EH (cell line): ENCODE measurements around the gene CCDC40.

Experiments used
- DNase-seq: peaks from one replicate; pipeline ENCODE4 v3.0.0-alpha.2; 2015; ENCODE audit warnings: low read depth

CCDC40 gene

DNA sequence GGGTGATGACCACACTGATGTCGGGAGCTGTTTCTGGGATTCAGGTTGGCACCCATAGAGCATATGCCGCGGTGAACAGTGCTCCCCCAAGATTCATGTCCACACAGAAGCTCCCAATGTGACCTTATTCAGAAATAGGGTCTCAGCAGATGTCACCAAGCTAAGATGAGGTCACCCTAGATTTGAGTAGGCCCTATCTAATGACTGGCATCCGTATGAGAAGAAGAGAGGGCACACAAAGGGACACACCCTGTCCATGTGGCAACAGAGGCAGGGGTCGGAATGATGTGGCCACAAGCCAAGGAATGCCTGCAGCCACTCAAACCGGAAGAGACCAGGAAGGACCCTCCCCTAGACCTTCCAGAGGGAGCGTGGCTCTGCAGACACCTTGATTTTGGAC, 36.3 kb upstream of the CCDC40 start:
- no peak for DNase-seq

DNA sequence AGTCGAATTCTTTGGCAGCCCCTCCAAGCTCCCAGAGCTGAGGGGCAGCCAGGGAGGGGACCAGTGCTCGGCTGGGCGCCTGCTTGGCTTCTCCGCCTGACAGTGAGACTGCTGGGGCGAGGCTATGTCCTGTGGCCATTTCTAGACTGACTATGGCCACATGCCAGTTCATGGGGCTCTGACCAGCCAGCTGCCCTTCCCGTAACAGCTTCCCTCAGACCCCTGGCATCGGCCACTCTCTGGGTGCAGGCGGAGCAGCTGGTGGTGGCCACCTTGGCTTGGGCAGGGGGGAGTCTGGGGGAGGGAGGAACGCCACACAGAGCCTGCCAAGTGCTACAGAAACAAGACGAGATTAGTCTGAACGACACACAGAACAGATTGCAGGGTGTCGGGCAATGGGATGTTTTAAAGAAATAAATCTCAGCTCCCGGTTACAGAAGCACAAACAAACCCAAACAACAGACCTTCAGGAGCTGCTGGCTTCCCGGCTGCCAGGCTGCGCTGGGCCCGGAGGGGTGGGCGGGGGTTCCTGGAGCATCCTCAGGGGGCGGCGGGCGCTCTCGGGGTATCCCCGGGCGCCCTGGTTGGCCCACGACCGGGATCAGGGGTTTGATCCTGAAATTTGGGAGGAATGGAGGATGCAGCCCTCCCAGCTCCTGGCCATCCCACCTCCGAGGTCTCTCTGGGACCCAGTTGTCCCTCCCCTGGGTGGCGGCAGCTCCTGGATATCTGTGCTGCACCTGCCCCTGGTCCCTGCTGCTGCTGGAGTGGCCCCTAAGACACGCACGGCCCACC, 35.3 kb upstream of the CCDC40 start:
- no peak for DNase-seq

DNA sequence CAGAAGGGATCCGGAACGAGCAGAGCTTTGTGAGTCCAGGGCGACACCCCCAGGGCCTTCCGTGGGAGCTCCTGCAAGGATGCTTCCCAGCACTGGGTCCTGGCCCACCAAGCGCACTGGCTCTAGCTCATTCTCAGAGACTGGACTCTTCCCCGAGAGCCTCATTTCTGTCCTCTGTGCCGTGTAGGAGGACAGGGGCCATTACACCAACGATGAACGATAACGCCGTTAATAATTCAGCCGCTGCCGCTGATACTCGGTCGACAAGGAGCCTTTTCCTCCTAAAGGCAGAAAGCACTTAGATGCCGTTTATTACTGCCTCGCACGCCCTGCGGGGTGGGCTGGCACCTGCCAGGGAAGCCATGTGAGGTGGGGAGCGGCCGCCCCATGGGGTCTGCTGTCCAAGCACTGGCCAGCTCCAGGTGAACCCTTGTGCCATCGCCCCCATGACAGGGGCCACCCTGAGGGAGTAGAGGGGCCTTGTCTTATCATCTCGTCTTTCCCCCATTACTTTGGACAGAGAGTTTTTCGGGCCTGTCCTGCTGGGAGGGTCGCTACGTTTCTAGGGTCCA, 34.3 kb upstream of the CCDC40 start:
- no peak for DNase-seq

DNA sequence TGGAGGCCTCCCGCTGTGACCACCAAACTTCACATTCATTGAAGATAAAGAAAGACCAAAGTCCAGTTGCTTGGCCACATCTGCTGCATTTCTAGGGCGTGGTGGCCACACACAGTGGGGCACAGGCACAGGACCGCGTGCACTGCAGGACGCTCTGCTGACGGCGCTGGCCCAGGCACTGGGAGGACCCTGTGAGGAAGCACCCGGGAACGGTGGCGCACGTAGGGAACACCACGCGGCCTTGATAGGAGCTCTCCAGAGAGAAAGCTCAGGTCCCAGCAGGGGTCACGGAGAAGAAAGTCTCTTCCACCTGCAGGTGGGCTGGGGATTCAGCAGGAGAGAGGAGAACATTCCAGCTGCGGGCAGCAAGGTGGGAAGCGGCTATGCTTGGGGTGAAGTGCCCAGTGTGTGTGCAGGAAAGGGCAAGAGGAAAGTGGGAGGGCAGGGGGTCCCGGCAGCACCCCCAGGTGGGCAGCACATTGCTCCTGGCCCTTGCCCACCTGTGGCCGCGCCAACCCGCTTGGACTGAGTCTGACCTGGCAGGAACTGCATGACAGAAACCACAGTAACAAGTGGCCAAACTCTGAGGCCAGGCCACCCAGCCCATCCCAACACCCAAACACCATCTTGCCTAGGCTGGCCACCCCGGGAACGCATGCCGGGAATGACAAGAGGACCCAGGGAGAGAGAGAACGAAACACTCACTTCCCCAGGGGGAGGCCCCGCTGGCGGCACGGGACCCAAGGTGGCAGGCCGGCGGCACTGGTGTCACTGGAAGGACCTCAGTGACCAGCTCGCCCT, 33.6 kb upstream of the CCDC40 start:
- DNase-seq = no peak

DNA sequence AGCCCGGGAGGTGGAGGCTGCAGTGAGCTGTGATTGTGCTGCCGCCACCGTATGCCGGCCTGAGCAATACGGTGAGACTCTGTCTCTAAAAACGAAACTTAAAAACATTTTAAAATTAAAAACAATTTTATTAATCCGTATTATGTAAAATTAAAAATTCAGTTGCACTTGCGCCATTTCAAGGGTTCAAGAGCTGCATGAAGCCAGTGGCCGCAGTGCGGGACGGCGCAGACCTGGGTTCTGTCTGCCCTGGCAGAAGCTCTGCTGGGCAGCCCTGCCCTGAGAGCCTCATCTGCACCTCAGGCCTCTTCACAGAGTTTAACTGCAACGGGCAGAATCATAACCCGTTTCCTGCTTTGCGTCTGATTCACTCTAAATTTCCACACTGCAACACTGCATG, 32.5 kb upstream of the CCDC40 start:
- DNase-seq = no peak

DNA sequence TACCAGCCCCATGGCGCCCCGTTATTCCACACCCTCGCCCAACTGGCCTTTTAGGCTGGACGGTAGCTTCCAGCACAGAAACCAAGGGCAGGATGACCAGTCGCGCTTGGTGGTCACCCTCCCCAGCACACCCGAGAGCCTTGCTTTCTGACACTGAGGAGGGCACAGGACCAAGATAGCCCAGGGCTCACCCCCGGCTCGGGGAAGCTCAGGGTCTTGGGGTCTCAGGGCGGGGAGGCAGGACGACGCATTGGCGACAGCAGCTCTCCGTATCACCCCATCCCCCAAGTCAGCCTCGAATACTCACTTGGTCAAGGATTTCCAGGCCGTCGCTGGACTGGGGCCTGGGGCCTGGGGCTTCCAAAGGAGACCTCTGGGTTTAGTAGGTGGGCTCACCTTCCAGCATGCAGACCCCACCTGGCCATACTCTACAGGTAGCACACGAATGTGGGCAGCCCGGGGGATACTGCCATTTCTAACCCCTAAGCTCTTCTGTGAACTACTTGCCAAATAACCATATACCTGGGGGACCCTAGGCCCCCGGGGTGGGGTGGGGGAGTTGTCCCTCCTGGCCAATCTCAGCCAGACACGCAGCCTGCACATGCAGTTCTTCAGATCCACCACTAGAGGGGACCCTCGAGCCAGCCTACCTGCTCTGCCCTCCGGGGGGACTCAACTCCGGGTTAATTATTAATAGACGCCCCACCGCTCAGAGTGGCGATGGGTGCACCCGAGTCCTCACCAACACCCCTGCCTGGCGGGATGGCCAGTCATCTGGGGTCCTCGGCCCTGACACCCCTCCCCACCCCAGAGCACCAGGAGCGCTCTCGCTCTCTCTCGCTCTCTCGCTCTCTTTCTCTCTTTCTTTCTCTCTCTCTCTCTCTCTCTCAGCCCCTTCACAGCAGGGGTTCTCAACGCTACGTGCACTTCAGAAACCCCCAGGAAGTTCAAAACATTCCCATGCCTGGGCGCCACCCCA, 30.8 kb upstream of the CCDC40 start:
- peak; percentile 53 for DNase-seq

DNA sequence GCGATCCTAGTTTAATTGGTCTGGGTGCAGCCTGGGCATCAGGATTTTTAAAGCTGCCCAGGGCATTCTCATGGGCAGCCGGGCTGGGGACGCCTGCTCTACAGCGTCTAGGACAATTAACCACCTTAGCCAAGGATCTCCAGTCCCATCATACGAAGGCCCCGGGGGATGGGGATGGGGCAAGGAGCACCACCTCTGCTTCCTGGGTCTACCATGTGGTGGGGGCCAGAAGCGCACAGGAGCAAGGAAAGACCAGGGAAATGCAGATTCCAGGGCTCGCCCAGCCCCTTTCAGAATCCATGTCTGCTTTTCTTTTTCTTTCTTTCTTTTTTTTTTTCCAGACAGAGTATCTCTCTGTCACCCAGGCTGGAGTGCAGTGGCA, 30.1 kb upstream of the CCDC40 start:
- DNase-seq = no peak

DNA sequence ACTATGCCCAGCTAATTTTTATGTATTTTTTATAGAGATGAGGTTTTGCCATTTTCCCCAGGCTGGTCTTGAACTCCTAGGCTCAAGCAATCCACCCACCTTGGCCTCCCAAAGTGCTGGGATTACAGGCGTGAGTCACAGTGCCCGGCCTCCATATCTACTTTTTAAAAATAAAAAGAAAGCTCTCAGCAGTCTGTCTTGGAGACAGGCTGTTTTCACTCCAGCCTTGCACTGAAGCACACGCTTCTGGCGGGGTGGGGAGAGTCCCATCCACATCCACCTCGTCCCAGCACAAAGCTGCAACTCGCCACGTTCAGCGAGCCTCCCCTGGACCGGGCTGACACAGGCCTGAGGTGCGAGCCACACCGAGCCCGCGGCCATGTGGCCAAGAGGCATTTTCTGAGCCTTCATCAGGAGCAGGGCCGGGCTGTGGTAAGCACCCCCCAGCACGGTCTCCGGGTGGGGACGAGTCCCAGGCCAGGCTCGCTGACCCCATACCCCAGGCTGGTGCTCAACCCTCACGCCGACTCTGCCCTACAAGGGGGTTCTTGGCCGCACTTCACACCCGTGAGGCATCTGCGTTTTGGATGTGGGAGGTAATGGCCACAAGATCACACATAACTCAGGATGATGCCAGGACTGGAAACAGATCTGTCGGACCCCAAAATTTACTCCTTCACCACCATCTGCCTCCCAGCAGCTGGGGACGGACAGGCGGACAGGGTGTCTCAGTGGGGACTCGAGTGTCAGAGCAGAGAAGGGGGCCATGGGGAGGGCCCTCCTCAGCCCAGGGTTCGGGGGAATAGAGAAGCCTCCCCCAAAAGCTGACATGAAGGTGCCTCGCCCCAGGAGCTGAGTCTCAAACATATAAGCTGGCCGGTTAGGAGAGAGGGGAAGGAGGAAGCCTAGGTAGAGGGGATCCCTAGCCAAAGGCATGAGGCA, 29.4 kb upstream of the CCDC40 start:
- DNase-seq = no peak

DNA sequence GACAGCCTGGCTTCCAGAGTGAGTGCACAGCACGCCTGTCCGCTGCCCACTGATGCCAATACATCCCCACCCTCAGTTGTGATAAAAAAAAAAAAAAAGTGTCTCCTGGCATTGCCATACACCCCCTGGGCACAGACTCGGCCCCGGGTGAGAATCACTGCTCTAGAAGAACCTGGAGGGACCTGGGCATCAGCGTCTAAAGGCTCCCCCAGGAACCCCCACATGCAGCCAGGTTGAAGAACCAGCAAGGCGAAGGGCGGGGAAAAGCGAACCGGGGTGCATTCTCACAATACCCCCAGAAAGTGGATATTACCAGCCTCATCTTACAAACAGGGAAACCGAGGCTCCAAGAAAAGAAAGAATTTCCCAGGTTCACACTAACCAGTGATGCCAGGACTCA, 28.5 kb upstream of the CCDC40 start:
- no peak for DNase-seq

DNA sequence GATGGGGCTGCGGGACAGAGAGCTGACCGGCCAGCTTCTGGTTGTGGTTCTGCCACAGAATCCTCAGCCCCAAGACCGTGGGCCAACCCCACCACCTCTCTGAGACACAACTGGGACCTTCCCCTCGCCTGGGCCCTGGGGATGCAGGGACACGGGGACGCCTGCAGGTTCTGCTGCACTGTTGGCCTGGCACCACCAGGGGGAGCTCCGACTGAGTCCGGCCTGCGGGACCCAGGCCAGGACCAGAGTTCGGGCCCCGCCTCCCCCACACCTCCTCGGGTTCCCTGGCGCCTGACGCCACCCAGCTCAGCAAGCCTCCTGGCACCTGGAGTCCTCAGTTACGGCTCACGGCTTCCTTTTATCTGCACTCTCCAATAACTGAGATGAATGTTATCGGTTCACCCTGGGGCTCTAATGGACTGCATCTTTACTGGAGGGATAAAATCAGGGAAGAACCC, 28.0 kb upstream of the CCDC40 start:
- peak; percentile 67 for DNase-seq

DNA sequence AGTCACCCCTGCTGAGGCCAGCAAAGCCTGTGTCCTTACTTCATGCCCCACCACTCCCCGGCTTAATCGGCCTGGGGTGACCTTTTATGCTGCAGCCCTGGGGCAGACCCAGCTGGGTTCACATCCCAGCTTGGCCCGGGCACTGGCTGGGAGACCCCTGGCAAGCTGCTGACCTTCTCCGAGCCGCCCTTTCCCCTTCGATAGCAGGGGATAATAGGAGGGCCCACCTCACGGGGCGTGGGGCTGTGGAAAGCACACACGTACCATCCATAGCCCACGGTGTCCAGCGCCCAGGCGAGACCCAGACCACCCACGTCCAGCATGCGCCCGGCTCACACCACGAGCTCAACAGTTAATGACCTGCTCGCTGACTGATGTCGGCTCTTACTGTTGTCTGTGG, 27.6 kb upstream of the CCDC40 start:
- no peak for DNase-seq

DNA sequence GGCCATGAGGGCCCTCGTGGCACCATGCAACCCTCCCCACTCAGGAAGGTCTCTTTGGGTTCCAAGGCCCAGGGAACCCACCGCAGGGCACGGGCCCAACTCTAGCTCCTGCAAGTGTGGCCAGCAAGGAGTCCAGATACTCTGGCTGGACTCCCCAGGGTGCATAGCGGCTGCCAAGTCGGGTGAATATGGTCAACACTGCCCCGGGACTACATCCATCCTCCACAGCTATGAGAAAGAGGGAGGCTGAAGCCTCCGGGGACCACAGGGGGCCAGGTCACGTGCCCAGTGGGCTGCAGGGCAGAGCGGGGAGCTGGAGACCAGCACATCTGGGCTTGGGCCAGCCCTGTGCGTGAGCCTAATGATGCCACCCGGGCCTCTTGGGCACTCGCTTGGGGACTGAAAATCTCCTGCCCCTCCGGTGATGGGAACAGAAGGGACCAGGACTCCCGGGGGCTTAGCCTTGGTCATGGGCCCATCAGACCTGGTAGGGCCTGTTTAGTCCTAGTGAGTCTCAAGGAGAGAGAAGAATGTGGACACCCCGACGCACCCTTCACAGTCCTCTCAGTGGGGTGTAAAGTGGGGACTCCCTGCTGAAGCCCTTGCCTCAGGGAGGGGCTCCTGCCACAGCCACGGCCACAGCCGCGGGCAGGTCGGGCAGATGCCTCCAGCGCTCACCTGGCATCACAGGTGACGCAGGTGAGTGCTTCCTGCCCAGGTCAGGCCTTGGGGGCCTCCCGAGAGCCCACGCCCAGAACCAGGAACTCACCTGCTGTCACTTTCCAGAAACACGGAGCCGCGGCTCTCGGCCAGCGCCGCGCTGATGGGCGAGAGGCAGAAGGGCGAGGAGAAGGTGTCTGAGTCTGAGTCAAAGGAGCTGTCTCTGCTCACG, 26.8 kb upstream of the CCDC40 start:
- DNase-seq = no peak

DNA sequence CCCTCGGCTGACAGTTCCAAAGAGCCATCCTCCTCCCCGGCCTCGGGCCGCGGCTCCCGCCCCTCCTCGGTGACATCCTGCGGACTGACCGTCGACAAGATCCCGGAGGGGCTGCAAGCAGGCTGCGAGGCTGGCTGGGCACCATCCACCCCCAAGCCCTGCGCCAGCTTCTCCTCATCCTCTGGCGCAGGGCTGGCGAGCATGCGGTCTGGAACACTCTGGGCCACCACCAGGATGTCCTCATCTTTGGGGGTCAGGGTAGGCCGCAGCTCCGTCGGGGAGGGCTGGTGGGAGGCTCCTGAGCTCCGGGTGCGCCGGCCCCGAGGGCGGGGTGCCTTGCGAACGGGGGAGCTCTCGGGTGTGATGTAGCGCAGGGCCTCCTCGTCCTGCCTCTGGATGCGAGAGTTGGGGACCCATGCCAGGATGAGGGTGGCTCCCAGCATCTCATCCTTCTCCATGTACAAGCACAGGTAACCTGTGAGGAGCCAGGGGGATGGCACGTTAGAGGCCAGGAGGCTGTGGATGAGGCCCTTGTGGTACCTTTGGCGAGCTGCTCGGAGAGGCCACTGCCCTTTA, 26.1 kb upstream of the CCDC40 start:
- DNase-seq = no peak

DNA sequence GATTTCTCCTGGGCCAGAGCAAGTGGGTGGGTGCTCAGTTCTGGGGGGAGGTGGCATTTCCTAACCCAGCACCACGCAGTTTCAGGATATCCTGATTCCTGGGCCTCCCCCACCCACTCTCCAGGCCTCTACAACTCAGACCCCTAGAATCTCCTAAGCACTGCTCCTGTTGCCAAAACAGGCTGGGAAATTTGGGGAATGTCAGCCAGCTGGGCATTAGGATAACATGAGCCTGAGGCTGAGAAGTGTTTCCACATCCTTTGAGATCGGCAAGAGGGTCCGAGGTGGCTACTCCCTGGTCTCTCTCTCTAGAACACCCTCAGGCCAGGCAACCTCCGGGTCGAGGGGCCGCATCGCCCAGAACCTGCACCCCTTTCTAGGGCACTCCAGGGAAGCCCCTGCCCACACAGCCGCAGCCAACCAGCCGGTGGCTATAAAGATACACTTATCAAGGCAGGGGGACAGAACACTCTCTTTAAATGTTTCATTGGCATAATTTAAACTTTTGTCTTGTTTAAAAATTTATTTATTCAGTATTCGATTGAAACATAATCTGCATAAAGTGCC, 24.4 kb upstream of the CCDC40 start:
- DNase-seq = no peak

DNA sequence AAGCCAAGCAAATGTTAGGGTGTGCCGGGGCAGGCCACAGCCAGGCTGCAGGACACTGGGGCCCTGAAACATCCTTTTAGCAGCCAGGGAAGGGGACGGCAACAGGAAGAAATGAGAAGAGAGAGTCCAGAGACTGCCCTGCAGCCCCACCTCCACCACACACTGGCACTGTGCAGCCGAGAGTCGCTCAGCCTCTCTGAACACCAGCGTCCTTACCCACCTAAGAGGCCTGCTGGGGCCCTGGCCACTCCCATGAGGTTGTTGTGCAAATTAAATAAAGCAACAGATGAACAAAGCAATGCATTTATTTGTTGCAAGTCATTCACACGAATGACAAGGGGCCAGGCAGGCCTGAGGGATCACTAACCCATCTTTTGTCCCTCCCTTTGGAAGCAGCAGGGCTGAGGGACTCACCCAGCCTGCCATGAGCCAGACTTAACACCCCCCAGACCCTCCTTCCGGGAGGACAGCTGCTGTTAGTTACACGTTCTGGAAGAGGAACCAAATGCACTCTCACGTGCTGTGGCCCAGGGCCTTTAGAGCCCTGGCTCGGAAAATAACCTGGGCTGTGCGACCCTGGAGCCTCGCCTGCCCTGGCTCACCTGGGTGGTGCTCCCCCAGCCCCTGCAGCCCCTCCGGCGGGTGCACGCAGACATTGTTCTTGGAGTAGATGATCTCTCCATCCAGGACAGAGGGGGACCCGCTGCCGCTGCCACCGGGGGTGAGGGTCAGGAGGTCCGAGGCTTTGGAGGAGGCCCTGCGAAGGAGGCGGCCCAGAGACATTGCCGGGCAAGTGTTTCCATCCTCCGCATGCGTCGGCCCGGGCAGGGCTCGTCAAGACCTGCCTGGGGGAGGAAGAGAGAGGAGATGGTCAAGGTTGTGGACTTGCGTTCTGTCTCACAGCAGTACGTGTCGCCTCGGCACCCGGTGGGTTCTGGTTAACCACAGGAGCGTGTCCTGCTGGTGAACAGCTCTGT, 23.4 kb upstream of the CCDC40 start:
- DNase-seq = no peak

DNA sequence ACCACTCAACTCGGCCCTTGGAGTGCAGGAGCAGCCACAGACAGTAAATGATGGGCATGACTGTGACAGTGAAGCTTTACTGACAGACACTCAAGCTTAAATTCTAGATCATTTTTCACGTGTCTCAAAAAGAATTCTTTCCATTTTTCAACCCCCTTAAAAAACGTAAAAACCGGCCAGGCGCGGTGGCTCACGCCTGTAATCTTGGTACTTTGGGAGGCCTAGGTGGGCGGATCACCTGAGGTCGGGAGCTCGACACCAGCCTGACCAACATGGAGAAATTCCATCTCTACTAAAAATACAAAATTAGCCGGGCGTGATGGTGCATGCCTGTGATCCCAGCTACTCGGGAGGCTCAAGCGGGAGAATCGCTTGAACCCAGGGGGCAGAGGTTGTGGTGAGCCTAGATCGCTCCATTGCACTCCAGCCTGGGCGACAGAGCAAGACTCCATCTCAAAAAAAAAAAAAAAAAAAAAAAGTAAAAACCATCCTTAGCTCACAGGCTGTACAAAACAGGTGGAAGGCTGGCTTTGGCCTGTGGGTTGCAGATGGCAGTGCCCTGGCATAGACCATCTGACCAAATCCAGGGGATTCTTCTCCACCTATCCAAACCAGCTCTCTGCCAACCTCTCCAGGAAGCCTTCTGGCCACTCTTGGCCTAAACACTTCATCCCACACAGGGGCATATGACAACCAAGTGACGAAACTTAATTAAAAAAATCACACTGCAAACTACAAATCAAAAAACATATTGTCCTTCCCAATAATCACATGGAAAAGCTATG, 19.0 kb upstream of the CCDC40 start:
- no peak for DNase-seq
